MCF 10A (cell line): ENCODE measurements around the gene TRIM72. TPM values are rescaled to one million over a fixed set of nuclear protein-coding genes. Genes with fewer than 3 reads are reported as not detected.

Experiments
- BruUV-seq: library from RNA; stranded (reverse); fragments of 400-500 nt; replicated peaks from 2 replicates; lab custom pipeline; 2021; lab: Mats Ljungman, UMichigan
- CTCF ChIA-PET: fragments of 300-600 bp; sonication (Branson Sonifier 250); formaldehyde crosslinking; extraction: SDS; loops from one replicate; lab custom pipeline; 2021; ENCODE audit warnings: antibody characterized with exemption, inconsistent platforms; lab: Yijun Ruan, JAX
- POLR2A ChIA-PET: fragments of 300-600, 350-650 bp; sonication (Branson Sonifier 250); formaldehyde crosslinking; extraction: SDS; loops from one replicate; lab custom pipeline; 2020; ENCODE audit warnings: antibody characterized with exemption, inconsistent platforms; lab: Yijun Ruan, JAX
- DNase-seq: peaks from one replicate; pipeline ENCODE4 v3.0.0-alpha.2; 2018; ENCODE audit not compliant: unreplicated experiment
- H3K27ac Mint-ChIP-seq: one replicate; pipeline ENCODE4 v1.8.0; 2022; ENCODE audit warnings: mild to moderate bottlenecking, low read depth, mixed read lengths; ENCODE audit not compliant: unreplicated experiment
- H3K27me3 Mint-ChIP-seq: one replicate; pipeline ENCODE4 v1.8.0; 2022; ENCODE audit warnings: mixed read lengths; ENCODE audit not compliant: insufficient read depth, unreplicated experiment
- H3K36me3 Mint-ChIP-seq: one replicate; pipeline ENCODE4 v1.8.0; 2022; ENCODE audit warnings: mild to moderate bottlenecking, moderate library complexity, mixed read lengths; ENCODE audit not compliant: insufficient read depth, unreplicated experiment
- H3K4me1 Mint-ChIP-seq: one replicate; pipeline ENCODE4 v1.8.0; 2022; ENCODE audit warnings: mixed read lengths; ENCODE audit not compliant: insufficient read depth, unreplicated experiment
- H3K4me3 Mint-ChIP-seq: one replicate; pipeline ENCODE4 v1.8.0; 2022; ENCODE audit warnings: mild to moderate bottlenecking, moderate library complexity, mixed read lengths; ENCODE audit not compliant: unreplicated experiment
- H3K9me3 Mint-ChIP-seq: one replicate; pipeline ENCODE4 v1.8.0; 2022; ENCODE audit warnings: mixed read lengths; ENCODE audit not compliant: unreplicated experiment
- intact Hi-C: fragments of 100-400 bp; cut with micrococcal nuclease; formaldehyde crosslinking; loops from 2 replicates; pipeline ENCODE4 v1.14.1; 2022
- total RNA-seq: library from RNA; stranded (reverse); gene quantifications from 2 replicates; pipeline ENCODE4 v1.2.3, GENCODE V29; 2022
- TF ChIP-seq, protein P1 (sequence below): fragments of 200-600 bp; IDR thresholded peaks from one replicate; pipeline ENCODE4 v1.8.0; 2022; ENCODE audit warnings: antibody characterized with exemption, mild to moderate bottlenecking; ENCODE audit not compliant: unreplicated experiment

Gene TRIM72
- total RNA-seq, 1 experiment from 2014 or later = not detected

DNA sequence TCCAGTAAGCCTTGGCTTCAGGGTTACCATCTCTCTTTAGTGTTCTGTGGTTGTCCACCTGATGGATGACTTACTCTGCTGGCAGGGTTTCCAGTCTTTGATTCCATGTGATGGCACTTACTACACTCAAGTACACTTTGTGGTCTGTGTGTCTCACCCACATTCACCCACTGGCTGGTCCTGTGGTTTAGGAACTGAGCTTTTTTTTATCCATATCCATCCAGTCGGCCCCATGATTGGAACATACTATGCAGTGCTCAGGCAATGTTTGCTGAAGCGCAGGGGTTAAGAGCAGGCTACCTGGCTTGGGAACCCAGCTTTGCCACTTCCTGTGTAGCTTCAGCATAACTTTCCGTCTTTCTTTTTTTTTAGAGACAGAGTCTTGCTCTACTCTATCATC is 36.8 kb upstream of the TRIM72 start:
- intact Hi-C loops = loop anchor here (5.0 kb wide), 1 partner anchor 35 kb away; no protein-coding TSS in a partner anchor
- Mint-ChIP-seq H3K9me3 (no peaks in the 10 kb centered on the region), H3K36me3 (peaks cover 21% of the 10 kb centered on the region), H3K4me3 (no peak overlapping the region), H3K27ac (no peak overlapping the region), H3K27me3 (no peaks in the 10 kb centered on the region), H3K4me1 (peaks cover 8% of the 10 kb centered on the region)
- CTCF ChIA-PET = interaction anchor here (0.6 to 1.2 kb wide), 4 partner anchors 14 to 122 kb away, joined by 3 to 4 read pairs (median 4); partner anchors contain the start of gene KAT8
- TF ChIP-seq, protein P1, sequence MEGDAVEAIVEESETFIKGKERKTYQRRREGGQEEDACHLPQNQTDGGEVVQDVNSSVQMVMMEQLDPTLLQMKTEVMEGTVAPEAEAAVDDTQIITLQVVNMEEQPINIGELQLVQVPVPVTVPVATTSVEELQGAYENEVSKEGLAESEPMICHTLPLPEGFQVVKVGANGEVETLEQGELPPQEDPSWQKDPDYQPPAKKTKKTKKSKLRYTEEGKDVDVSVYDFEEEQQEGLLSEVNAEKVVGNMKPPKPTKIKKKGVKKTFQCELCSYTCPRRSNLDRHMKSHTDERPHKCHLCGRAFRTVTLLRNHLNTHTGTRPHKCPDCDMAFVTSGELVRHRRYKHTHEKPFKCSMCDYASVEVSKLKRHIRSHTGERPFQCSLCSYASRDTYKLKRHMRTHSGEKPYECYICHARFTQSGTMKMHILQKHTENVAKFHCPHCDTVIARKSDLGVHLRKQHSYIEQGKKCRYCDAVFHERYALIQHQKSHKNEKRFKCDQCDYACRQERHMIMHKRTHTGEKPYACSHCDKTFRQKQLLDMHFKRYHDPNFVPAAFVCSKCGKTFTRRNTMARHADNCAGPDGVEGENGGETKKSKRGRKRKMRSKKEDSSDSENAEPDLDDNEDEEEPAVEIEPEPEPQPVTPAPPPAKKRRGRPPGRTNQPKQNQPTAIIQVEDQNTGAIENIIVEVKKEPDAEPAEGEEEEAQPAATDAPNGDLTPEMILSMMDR = no peak
- POLR2A ChIA-PET = interaction anchor here (0.6 to 1.5 kb wide), 3 partner anchors 35 to 60 kb away, joined by 3 to 7 read pairs (median 3); partner anchors contain the start of gene KAT8
- no TSS peak for BruUV-seq
- peak; percentile 57 for DNase-seq

DNA sequence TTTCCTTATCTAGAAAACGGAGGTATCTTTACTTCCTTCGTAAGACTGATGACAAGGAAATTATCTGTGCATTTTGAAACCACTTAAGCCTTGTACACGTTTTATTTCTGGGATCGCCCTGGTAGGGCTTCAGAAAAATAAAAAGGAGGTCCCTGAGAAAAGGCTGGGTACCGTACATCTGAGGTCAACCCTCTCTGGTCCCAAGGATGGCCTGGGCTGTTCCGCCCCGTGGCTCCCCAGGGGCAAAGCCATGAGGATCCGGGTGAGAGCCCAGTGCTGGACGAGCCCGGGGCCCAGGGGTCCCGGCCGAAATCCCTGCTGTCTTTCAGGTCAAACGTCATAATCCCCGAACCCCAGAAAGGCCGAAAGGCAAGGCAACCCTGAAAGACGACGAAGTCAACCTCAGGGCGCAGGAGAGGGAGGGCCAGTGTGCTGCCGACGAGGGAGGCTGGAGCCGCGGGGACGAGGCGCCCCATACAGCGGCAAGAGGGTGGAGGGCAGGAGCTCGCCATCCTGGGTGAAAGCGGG is 34.6 kb upstream of the TRIM72 start:
- intact Hi-C loops = loop anchor here (5.0 kb wide), 1 partner anchor 37 kb away; no protein-coding TSS in a partner anchor
- Mint-ChIP-seq H3K4me1 (peaks cover 26% of the 10 kb centered on the region), H3K9me3 (no peaks in the 10 kb centered on the region), H3K27ac (peak overlapping the region; percentile 99), H3K27me3 (no peaks in the 10 kb centered on the region), H3K4me3 (peak overlapping the region; percentile 95), H3K36me3 (peaks cover 43% of the 10 kb centered on the region)
- TSS peak; percentile 86 for BruUV-seq
- TF ChIP-seq, protein P1 = no peak
- no peak for DNase-seq
- ChIA-PET POLR2A (interaction anchor here (0.7 to 2.8 kb wide), 36 partner anchors 8 to 534 kb away, joined by 3 to 53 read pairs (median 6); partner anchors contain the start of genes ARMC5, KAT8, PRSS8 and PYCARD), CTCF (interaction anchor here (1.0 to 1.2 kb wide), 2 partner anchors 20 to 204 kb away, joined by 3 to 6 read pairs; no protein-coding TSS in a partner anchor)

DNA sequence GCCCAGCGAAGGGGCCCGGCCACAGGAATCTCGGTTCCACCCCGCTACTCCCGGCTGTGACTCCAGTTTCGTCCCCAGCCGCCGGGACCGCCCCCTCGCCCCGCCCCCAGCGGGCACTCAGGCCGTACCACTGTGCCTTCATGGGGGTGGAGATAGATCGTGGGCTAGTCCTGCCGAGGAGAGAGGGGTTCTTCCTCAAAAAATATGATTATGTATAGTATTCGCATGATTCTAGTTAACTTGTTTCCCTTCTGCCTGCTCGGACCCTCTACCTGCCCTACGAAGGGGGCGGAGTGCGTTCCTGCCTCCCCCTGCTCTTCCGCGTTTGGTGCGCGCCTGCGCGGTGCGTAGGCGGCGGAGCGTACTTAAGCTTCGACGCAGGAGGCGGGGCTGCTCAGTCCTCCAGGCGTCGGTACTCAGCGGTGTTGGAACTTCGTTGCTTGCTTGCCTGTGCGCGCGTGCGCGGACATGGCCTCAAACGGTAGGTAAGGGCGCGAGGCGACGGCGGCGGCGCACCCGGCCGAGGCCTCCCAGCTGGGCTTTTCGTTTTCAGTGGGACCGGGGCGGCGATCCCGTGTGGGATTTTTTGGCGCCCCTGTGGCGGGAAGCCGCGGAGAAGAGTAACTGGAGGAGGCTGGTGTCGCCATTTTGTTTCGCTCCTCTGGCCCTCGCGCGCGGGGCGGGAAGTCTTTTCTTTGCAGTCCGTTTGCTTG is 34.0 kb upstream of the TRIM72 start, which contains the start of gene FUS:
Gene FUS (plus strand): TSS at position 393 of the 713 bp plus-strand sequence. CDS start 76 bp downstream, at position 469.
- H3K27ac Mint-ChIP-seq = peak within 1 kb of the TSS; percentile 99
- H3K36me3 Mint-ChIP-seq = peaks cover 49% of the 10 kb centered on the region
- ChIA-PET POLR2A (interaction anchor here (0.7 to 2.8 kb wide), 44 partner anchors 9 to 698 kb away, joined by 3 to 53 read pairs (median 5); partner anchors contain the start of genes ARMC5, KAT8, PRSS8 and PYCARD), CTCF (interaction anchor here (0.6 to 1.2 kb wide), 5 partner anchors 14 to 281 kb away, joined by 3 to 6 read pairs (median 4); no protein-coding TSS in a partner anchor)
- no peaks in the 10 kb centered on the region for H3K27me3 Mint-ChIP-seq
- TF ChIP-seq, protein P1 = no peak
- peak; percentile 82 for DNase-seq
- BruUV-seq = no TSS peak
- no peaks in the 10 kb centered on the region for H3K9me3 Mint-ChIP-seq
- H3K4me3 Mint-ChIP-seq = peak within 1 kb of the TSS; percentile 95
- intact Hi-C loops = loop anchor here (2.0 to 10.0 kb wide), 5 partner anchors 38 to 515 kb away; partner anchors contain the start of genes KAT8 and ZNF843
- H3K4me1 Mint-ChIP-seq = peaks cover 26% of the 10 kb centered on the region
